HEK293 (cell line): ENCODE data around the gene GALNT13.

Source experiments
- CTCF ChIP-seq: fragments of 450-650 bp; formaldehyde crosslinking; IDR thresholded peaks from 2 replicates; pipeline ENCODE4 v1.5.1; 2016; ENCODE audit warnings: missing biosample characterization, missing genetic modification characterization
- ZBTB17 ChIP-seq: fragments of 450-650 bp; formaldehyde crosslinking; IDR thresholded peaks from 2 replicates; pipeline ENCODE4 v1.5.1; 2016; ENCODE audit warnings: missing biosample characterization, missing genetic modification characterization
- ZNF114 ChIP-seq: fragments of 450-650 bp; formaldehyde crosslinking; IDR thresholded peaks from 2 replicates; pipeline ENCODE4 v1.5.0; 2017; ENCODE audit warnings: missing biosample characterization, missing genetic modification characterization
- ZNF274 ChIP-seq, 2 experiments: fragments of 200-500 bp in 1 of 2; fragments of 450-650 bp in 1 of 2; sonication (Bioruptor generic) in 1 of 2; formaldehyde crosslinking in 1 of 2; IDR thresholded peaks; 2 replicates each; pipeline versions ENCODE4 v1.5.1 to v1.6.1; 2014 to 2016; ENCODE audit warnings: borderline replicate concordance in 1 of 2, inconsistent platforms in 1 of 2, low read length in 1 of 2, missing biosample characterization in 1 of 2, missing genetic modification characterization in 1 of 2
- ZNF292 ChIP-seq: fragments of 450-650 bp; formaldehyde crosslinking; IDR thresholded peaks from 2 replicates; pipeline ENCODE4 v1.5.1; 2016; ENCODE audit warnings: low read depth, missing biosample characterization, missing genetic modification characterization, borderline replicate concordance
- ZNF416 ChIP-seq: fragments of 450-650 bp; formaldehyde crosslinking; IDR thresholded peaks from 2 replicates; pipeline ENCODE4 v1.5.1; 2016; ENCODE audit warnings: missing biosample characterization, missing genetic modification characterization
- ZNF548 ChIP-seq: fragments of 450-650 bp; formaldehyde crosslinking; IDR thresholded peaks from 2 replicates; pipeline ENCODE4 v1.5.1; 2016; ENCODE audit warnings: missing biosample characterization, missing genetic modification characterization
- ZNF596 ChIP-seq: fragments of 450-650 bp; IDR thresholded peaks from 2 replicates; pipeline ENCODE4 v1.5.0; 2018; ENCODE audit warnings: missing biosample characterization, mild to moderate bottlenecking, missing genetic modification characterization, moderate library complexity
- ZNF660 ChIP-seq: fragments of 450-650 bp; IDR thresholded peaks from 2 replicates; pipeline ENCODE4 v1.5.1; 2018; ENCODE audit warnings: missing biosample characterization, mild to moderate bottlenecking, missing genetic modification characterization
- TF ChIP-seq, protein P1 (sequence below): fragments of 450-650 bp; formaldehyde crosslinking; conservative IDR thresholded peaks from 2 replicates; pipeline ENCODE4 v1.5.1; 2016; ENCODE audit warnings: low read depth, missing biosample characterization, missing genetic modification characterization
- TF ChIP-seq, protein P2 (sequence below): IDR thresholded peaks from 2 replicates; pipeline ENCODE4 v1.6.1; 2011; ENCODE audit warnings: mild to moderate bottlenecking, low read depth, low read length, borderline replicate concordance

DNA sequence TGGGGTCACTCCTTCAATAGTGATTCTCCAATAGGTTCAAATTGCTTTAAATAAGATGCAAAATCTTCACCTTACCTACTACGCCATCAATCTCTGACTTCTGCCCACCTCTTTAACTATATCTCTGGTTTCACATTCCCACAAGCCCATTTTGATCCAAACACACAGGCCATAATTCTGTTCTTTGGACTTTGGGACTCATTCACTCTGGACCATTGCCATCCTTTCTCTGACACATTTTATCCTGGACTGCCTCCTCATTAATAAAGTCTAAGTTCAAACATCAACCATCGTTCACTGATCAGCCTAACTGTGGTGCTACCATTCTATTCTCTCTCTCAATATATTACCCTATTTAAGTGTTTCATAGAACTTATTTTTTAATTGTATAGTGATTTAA, 332.2 kb downstream of the GALNT13 start:
- TF ChIP-seq CTCF = no peak
- TF ChIP-seq ZNF114 (tag by site-specific recombination) = no peak
- TF ChIP-seq, protein P1, sequence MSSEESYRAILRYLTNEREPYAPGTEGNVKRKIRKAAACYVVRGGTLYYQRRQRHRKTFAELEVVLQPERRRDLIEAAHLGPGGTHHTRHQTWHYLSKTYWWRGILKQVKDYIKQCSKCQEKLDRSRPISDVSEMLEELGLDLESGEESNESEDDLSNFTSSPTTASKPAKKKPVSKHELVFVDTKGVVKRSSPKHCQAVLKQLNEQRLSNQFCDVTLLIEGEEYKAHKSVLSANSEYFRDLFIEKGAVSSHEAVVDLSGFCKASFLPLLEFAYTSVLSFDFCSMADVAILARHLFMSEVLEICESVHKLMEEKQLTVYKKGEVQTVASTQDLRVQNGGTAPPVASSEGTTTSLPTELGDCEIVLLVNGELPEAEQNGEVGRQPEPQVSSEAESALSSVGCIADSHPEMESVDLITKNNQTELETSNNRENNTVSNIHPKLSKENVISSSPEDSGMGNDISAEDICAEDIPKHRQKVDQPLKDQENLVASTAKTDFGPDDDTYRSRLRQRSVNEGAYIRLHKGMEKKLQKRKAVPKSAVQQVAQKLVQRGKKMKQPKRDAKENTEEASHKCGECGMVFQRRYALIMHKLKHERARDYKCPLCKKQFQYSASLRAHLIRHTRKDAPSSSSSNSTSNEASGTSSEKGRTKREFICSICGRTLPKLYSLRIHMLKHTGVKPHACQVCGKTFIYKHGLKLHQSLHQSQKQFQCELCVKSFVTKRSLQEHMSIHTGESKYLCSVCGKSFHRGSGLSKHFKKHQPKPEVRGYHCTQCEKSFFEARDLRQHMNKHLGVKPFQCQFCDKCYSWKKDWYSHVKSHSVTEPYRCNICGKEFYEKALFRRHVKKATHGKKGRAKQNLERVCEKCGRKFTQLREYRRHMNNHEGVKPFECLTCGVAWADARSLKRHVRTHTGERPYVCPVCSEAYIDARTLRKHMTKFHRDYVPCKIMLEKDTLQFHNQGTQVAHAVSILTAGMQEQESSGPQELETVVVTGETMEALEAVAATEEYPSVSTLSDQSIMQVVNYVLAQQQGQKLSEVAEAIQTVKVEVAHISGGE (tag by site-specific recombination) = no peak
- TF ChIP-seq, protein P2, sequence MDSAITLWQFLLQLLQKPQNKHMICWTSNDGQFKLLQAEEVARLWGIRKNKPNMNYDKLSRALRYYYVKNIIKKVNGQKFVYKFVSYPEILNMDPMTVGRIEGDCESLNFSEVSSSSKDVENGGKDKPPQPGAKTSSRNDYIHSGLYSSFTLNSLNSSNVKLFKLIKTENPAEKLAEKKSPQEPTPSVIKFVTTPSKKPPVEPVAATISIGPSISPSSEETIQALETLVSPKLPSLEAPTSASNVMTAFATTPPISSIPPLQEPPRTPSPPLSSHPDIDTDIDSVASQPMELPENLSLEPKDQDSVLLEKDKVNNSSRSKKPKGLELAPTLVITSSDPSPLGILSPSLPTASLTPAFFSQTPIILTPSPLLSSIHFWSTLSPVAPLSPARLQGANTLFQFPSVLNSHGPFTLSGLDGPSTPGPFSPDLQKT = no peak
- TF ChIP-seq ZNF596 = no peak
- TF ChIP-seq ZNF292 (tag by site-specific recombination) = no peak
- no peak for TF ChIP-seq ZBTB17 (tag by site-specific recombination)
- TF ChIP-seq ZNF274 (IDR thresholded peaks at IDR 0.05; ENCODE audit: low read length) = no peak
- TF ChIP-seq ZNF274 (tag by site-specific recombination; IDR thresholded peaks at IDR 0.05; ENCODE audit: borderline replicate concordance) = no peak
- TF ChIP-seq ZNF548 (tag by site-specific recombination) = no peak
- TF ChIP-seq ZNF416 (tag by site-specific recombination) = no peak
- TF ChIP-seq ZNF660 (tag by site-specific recombination) = no peak
